Measurements from ENCODE around the gene TMEM198.

Gene TMEM198

GRCh38 chr2:219509780-219510511 is 33.9 kb upstream of the TMEM198 start:
- DNase-seq = peak; percentile 24 to 47

GRCh38 chr2:219510512-219511135 is 33.2 kb upstream of the TMEM198 start:
- DNase-seq = no peak

- DNase-seq = no peak
Observed at GRCh38 chr2:219511547-219512325, 32.1 kb upstream of the TMEM198 start.

DNA sequence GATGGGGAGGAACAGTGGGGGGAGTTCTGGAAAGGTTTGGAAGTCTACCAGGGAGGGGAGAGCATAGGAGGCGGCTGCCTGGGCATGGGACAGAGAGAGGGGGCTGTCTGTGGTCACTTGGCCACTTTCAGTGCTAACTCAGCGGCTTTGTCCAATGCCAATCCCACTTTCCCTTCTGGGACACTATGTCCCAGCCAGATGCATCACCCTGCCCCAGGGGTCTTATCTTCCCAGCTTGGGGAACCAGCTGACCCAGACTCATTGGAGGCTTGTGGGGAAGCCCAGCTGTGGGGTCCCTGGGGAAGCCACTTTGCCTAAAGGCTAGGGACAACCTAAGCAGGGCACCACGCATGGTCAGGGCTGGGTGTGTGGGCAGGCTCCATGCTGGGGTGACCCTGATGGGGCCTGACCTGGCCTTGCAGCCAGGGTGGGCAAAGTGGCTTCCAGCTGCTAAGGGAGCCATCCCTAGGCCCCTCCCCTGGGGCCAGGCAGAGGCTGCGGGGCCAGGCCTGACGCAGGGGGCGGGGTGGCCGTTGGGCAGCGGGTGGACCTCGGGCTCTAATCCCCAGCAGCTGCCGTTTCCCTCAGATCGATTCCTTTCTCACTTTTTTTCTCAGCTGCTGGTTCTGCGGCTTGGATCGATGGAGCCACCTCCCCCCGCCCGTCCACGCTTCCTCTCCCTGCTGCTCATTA is 31.2 kb upstream of the TMEM198 start:
- no peak for DNase-seq

- DNase-seq = no peak
Observed at GRCh38 chr2:219513787-219514186, 30.0 kb upstream of the TMEM198 start.

DNA sequence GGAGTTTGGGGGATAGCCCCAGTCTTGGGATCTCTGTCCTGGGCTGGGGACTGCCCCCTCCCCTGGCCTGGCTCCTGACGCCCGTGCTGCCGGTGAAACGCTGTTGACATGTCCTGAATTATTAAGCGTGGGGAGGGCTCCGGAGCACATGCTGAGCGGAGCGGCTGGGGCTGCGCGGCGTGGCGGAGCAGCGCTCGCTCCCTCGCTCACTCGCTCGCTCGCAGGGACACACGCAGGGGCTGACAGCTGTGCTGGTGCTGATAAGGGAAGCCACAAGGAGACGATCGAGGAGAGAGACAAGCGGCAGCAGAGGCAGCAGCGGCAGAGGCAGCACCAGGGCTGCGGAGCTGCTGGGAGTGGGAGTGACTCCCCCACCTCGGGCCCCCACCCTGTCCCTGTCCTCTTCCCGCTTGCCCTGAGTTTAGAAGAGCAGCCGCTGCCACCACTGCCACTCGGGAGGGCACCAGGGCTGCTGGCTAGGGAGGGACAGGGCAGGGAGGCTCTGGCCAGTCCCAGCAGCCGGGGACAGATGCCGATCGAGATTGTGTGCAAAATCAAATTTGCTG is 29.5 kb upstream of the TMEM198 start, which contains the start of gene ASIC4:
Gene ASIC4 (plus strand): TSS at position 287 of the 566 bp plus-strand sequence. CDS start 243 bp downstream, at position 530.
- no peak for DNase-seq

GRCh38 chr2:219514836-219515235 is 29.0 kb upstream of the TMEM198 start:
- no peak for DNase-seq

DNA sequence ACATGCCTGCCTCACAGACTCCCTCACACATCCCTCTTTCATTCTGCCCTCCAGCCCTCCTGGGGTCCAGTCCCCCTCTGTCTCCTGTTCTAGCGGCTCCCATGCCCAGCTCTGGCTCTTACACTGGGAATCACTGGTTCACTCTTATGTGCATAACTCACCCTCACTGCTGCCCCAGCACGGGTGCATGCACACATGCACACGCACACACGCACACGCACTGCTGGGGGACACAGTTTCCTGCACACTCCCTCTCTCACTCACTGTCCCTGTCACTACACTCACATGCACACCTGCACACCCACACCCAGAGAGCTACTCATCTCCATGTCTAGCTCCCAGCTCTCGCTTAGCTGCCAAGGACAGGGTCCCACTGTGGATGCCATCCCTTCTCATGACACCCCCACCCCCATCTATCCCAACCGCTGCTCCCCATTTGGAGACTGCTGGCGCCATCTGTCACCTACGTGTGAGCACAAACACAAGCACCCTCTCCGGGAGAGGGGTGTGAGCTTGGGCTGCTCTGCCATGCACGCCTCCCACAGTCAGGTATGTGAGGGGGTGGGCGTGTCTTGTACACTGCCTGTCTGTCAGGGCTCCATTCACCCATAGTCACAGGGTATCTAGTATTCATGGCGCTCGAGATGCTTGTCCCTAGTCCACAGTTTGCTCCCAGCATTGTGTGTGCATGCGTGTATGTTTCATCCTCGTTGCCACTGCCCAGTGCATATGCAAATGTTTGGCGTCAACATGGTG is 27.8 kb upstream of the TMEM198 start:
- no peak for DNase-seq

GRCh38 chr2:219516888-219517287 is 26.9 kb upstream of the TMEM198 start:
- no peak for DNase-seq

- no peak for DNase-seq
Observed at GRCh38 chr2:219517954-219518778, 25.7 kb upstream of the TMEM198 start.

- DNase-seq = no peak
Observed at GRCh38 chr2:219519526-219519916, 24.3 kb upstream of the TMEM198 start.

DNA sequence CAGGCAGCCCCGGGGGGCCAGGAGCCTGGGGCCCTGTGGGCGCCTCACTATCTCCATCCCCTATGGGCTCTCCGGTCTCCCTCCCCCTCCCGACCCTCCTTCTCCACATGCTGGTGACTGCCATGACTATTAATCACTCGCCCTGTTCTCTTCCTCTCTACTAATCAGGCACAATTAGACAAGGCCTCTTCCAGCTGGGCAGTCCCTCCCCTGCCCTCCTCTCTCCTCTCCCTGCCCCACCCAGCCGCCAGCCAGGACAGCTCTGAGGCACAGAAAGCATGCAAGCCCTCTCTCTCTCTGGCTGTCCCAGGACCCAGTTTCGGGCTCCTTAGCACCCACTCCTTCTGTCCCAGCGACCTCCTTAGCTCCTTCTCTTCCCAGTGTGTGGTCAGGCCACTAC is 23.7 kb upstream of the TMEM198 start:
- DNase-seq = no peak

DNA sequence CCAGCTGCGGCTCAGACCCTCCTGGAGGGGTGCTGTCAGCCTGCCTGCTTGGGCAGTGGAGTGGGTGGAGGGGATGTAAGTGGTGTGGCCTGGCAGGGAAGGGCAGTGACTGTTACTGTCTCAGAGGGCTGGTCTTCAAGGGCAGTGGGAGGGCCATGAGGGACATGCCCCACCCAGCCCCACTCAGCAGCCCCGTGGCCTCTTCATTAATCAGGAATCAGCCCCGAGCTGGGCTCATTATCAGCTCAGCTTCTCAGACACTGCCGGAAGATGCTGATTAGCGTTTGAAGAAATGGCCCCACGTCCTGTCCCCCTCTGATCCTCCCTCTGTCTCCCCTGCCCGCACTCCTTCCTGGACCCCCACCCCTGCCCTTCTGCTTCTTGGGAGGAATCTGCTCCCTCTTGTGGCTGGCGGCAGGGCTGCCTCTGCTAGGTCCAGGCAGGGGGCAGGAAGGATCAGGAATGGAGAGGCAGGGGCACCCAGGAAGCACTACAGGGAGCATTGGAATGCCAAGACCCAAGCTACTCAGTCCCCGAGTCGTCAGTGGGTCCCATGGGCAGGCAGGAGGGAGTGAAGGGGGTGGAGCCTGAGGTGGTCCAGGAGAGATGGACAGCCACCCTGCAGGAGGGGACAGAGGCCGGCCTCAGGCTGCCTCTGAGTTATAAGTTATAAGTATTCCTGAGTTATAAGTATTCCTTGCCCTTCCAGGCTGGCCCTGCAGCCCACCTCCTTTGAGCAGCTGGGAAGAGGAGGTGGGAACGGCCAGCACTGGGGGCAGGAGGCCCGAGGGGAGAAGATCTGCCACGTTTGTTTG is 22.6 kb upstream of the TMEM198 start:
- no peak for DNase-seq

DNA sequence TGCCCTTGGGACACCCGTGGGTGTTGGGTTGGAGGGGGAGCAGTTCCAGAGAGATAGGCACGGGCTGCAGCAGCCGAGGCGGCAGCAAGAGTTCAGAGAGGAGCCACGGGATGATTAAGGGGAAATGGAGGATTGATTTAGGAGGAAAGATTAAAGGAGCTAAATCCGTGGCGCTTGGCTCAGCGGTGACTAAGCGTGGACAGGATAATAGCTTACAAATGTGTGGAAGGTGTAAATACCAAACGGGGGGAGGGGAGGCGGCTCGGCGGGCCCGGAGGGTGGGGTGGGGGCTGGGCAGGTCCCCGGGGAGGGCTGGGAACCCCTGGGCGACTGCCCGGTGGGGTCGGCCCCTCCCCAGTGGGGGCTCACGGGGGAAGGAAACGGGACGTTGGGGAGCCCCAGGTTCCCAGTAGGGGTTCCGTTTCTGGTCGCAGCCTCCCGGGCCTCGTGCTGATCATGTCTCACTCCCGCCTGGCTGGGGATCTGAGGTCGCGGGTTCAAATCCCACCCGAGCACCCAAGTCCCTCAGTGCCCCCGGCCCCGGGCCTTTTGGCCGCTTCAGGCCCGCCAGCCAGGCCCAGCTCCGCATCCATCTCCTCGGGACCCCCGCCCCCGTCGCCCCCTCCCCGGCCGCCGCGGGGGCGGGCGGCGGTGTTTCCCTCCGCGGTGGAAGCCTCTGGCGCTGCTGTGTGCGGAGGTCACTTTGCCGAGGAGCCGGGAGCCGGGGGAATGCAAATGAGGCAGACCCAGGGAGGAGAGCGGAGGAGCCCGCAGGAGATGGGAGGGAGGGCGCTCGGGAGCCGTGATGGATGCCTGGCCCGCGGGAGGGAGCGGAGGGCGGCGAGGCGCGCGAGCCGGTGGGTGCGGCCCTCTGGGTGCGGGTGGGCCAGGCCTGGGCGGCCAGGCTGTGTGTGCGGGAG is 21.5 kb upstream of the TMEM198 start:
- DNase-seq = no peak

DNA sequence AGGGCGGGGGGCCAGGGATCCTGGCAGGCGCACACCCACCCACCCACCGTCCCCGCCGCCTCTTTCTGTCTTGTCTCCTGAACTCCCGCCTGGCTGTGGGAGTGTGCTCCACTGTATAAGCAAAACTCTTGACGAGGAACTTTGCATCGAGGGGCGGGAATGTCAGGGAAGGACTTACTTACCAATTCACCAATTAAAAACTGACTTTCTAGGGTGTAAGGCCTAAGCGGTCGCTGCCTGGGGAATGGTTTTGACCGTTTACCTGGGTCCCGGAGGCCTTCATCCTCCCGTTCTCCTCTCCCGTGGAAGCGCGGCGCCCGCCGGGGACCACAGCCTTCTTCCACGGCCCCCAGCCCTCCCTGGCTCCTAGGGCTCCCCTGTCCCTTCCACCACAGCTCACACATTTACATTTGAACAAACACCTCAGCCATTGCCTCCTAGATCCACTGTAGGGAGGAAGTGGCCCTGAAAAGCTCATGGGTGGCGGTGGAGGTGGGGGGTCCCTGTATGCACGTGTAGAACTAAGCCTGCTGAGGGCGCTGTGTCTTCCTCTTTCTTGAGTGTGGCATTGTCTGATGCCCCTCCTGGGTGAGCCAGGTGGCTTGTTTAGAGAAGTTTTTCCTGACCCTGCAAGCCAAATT is 20.7 kb upstream of the TMEM198 start:
- DNase-seq = no peak

DNA sequence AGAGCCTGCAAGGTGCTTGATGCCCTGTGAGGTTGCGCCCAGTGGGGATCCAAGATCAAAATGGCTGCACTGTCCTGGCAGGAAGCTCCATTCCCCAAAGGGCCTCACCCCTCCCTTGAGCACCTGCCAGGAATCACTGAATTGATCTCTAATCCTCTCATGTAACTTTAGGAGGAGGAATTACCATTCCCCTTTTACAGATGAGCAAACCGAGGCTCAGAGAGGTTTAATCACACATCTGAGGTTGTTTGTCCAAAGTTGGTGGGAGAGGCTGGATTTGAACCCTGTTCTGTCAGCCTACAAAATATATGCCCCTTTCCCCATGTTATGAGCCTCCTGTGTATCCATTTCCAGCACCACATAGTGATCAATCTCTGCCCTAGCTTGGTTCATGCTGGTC is 19.0 kb upstream of the TMEM198 start:
- no peak for DNase-seq

DNA sequence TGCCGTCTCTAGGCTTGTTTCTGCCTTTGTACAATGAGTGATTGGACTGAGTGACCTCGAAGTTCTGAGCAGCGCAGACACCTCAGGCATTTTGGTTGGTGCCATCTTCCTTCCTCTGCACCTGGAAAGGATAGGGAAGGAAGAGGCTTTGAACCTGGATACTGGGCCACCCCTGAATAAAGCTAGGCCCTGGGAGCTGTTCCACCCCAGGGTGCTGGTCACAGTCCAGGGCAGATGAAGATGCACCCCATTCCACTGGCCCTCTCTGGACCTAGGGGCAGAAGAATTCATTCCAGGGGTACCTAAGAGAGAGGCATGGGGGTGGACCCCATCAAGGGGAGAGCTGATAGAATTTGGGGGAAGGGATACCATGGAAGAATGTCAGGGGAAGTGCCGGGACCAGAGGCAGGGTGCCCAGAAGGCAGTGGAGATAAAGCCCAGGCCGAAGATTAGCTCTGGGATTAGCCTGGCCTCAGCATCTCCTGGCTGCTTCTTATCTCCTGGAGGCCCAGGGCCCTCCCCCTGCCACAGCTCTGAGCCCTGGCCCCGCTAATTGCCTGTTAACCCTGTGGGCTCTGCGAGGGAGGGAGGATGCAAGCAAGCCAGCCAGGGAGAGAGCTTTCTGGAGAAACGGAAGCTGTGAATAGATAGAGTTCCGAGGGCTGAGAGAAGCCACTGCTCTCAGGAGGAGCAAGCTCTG is 18.1 kb upstream of the TMEM198 start:
- DNase-seq = no peak

Measured in CD4-positive, alpha-beta T cell treated with Interferon alpha-2 for 1 hour (primary cell).